IMR-90 (cell line): ENCODE measurements around the gene CARD18.

Source experiments
- BHLHE40 ChIP-seq: fragments of 150-350 bp; IDR thresholded peaks from 2 replicates; pipeline ENCODE4 v1.6.1; 2016; ENCODE audit warnings: mild to moderate bottlenecking, low read depth, low read length
- CEBPB ChIP-seq: IDR thresholded peaks from 2 replicates; pipeline ENCODE4 v1.6.1; 2012; ENCODE audit warnings: low read depth, low read length, improper control_type of control experiment
- CTCF ChIP-seq: conservative IDR thresholded peaks from 2 replicates; pipeline ENCODE4 v1.5.1; 2012; ENCODE audit warnings: mild to moderate bottlenecking, low read depth, low read length, improper control_type of control experiment
- ELK1 ChIP-seq: fragments of 150-350 bp; IDR thresholded peaks from 2 replicates; pipeline ENCODE4 v1.6.1; 2016; ENCODE audit warnings: low read depth, mild to moderate bottlenecking, low read length, moderate library complexity, borderline replicate concordance
- FOS ChIP-seq: fragments of 150-350 bp; IDR thresholded peaks from 2 replicates; pipeline ENCODE4 v1.6.1; 2016; ENCODE audit warnings: low read depth, low read length
- MXI1 ChIP-seq: IDR thresholded peaks from 2 replicates; pipeline ENCODE4 v1.6.1; 2012; ENCODE audit warnings: low read depth, mild to moderate bottlenecking, low read length, moderate library complexity, borderline replicate concordance
- POLR2A ChIP-seq: IDR thresholded peaks from 2 replicates; pipeline ENCODE4 v1.6.1; 2012; ENCODE audit warnings: mild to moderate bottlenecking, low read depth, low read length
- RAD21 ChIP-seq: IDR thresholded peaks from 2 replicates; pipeline ENCODE4 v1.6.1; 2012; ENCODE audit warnings: low read length, improper control_type of control experiment
- RCOR1 ChIP-seq: IDR thresholded peaks from 2 replicates; pipeline ENCODE4 v1.6.1; 2012; ENCODE audit warnings: mild to moderate bottlenecking, low read length, improper control_type of control experiment; ENCODE audit not compliant: insufficient replicate concordance
- RFX5 ChIP-seq: IDR thresholded peaks from 2 replicates; pipeline ENCODE4 v1.8.0; 2012; ENCODE audit warnings: low read depth, mild to moderate bottlenecking, low read length, moderate library complexity
- SMC3 ChIP-seq: fragments of 150-350 bp; IDR thresholded peaks from 2 replicates; pipeline ENCODE4 v1.6.1; 2016; ENCODE audit warnings: low read depth, mild to moderate bottlenecking, antibody characterized with exemption, low read length, moderate library complexity
- TF ChIP-seq, protein P1 (sequence below): fragments of 150-350 bp; IDR thresholded peaks from 2 replicates; pipeline ENCODE4 v1.6.1; 2017; ENCODE audit warnings: mild to moderate bottlenecking, antibody characterized with exemption, low read length, low read depth

DNA sequence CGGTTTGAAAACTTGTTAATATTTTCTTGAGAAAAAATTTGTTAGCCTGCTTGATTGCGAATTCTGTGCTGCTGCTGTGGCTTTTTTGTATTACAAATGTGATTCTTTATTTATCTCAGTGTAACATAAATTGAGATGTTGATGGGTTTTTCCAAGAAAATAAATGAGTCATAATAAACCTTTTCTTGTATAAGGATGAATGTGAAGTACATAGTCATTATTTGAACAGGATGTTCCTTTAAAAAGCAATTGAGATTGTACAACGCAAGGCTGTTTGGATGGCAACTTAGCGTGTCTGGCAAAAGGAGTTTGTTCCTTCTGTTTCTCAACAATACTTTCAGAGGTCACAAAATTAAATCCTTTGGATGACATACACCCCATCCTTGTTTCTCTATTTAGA is 24.6 kb upstream of the CARD18 start:
- TF ChIP-seq POLR2A (no peak), RAD21 (no peak), SMC3 (no peak), CEBPB (no peak), CTCF (no peak), BHLHE40 (no peak), RCOR1 (no peak), RFX5 (no peak), FOS (no peak), ELK1 (no peak), MXI1 (no peak)
- TF ChIP-seq, protein P1, sequence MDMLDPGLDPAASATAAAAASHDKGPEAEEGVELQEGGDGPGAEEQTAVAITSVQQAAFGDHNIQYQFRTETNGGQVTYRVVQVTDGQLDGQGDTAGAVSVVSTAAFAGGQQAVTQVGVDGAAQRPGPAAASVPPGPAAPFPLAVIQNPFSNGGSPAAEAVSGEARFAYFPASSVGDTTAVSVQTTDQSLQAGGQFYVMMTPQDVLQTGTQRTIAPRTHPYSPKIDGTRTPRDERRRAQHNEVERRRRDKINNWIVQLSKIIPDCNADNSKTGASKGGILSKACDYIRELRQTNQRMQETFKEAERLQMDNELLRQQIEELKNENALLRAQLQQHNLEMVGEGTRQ, result no peak
